D721Med (cell line): ENCODE data around the gene SYS1.

Source experiments
- DNase-seq: peaks from one replicate; pipeline ENCODE4 v3.0.0; 2011; ENCODE audit warnings: low spot score; ENCODE audit not compliant: insufficient read length
- FAIRE-seq: peaks from 2 replicates; lab custom pipeline; 2011; peaks lifted over from hg19 to GRCh38; lab: Jason Lieb, UNC
- TF ChIP-seq, protein P1 (sequence below): IDR thresholded peaks from 2 replicates; pipeline ENCODE4 v1.5.1; 2012; ENCODE audit warnings: mild to moderate bottlenecking, control low read depth; ENCODE audit not compliant: insufficient read depth; ENCODE audit errors: missing control alignments

The SYS1 gene

GRCh38 chr20:45359069-45359405, 3.9 kb upstream of the SYS1 start:
- DNase-seq (no peak), FAIRE-seq (no peak)
- TF ChIP-seq, protein P1, sequence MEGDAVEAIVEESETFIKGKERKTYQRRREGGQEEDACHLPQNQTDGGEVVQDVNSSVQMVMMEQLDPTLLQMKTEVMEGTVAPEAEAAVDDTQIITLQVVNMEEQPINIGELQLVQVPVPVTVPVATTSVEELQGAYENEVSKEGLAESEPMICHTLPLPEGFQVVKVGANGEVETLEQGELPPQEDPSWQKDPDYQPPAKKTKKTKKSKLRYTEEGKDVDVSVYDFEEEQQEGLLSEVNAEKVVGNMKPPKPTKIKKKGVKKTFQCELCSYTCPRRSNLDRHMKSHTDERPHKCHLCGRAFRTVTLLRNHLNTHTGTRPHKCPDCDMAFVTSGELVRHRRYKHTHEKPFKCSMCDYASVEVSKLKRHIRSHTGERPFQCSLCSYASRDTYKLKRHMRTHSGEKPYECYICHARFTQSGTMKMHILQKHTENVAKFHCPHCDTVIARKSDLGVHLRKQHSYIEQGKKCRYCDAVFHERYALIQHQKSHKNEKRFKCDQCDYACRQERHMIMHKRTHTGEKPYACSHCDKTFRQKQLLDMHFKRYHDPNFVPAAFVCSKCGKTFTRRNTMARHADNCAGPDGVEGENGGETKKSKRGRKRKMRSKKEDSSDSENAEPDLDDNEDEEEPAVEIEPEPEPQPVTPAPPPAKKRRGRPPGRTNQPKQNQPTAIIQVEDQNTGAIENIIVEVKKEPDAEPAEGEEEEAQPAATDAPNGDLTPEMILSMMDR: no peak

DNA sequence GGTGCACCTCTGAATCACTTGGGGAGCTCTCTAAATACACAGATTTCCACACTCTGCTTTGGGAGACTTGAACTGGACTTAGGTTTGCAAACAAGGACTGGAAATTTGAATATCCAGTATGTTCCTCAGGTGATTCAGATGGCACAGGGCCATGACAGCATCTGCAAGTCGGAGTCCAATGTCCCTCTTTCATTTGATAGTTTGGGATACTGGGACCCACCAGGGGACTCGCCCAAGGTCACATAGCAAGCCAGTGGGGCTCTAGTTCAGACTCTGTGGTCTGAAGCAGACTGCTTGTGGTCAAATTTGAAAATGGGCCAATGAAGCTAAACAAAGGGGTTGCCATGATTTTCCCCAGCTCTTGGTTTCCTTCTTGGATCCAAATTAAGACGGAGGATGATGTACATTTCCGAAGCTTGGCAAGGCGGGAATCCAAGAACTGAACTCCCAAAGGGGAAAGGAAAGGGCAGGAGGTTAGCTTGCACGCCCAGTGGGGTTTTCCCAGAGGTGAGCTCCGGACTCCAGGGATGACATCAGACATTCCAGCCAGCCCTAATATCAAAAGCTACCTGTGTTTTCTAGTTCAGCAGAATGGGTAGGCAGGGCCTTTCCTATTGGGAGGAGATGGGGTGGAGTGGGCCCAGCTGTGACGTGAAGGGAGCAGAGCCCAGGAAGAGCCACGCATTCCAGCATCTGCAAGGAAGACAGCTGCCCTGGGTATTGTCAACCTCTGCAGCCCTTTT, 3.4 kb upstream of the SYS1 start:
- TF ChIP-seq, protein P1: no peak
- DNase-seq (no peak), FAIRE-seq (no peak)

GRCh38 chr20:45361793-45362192, 1.2 kb upstream of the SYS1 start:
- TF ChIP-seq, protein P1: no peak
- DNase-seq (no peak), FAIRE-seq (no peak)

- no peak for DNase-seq
- no peak for FAIRE-seq
- TF ChIP-seq, protein P1: no peak
Measured at GRCh38 chr20:45363611-45364492, 896 bp downstream of the SYS1 start.

GRCh38 chr20:45365444-45365970, 2.6 kb downstream of the SYS1 start:
- DNase-seq (no peak), FAIRE-seq (no peak)
- TF ChIP-seq, protein P1: no peak

- DNase-seq (no peak), FAIRE-seq (no peak)
- TF ChIP-seq, protein P1: no peak
Measured at GRCh38 chr20:45366192-45366591, 3.2 kb downstream of the SYS1 start.

DNA sequence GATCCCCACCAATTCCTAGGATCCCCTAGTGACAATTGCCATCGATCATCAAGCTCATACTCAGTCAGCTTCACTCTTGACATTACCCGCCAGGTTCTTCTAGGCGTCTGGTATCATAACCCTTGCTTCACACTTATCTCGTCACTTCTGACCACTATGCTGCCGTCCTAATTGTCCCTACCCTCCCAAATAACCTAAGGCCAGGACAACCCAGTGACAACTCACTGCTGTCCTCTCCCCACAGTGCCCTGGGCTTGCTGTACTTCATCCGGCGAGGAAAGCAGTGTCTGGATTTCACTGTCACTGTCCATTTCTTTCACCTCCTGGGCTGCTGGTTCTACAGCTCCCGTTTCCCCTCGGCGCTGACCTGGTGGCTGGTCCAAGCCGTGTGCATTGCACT, 3.7 kb downstream of the SYS1 start:
- FAIRE-seq: no peak
- DNase-seq: no peak
- TF ChIP-seq, protein P1: no peak
